NCI-H128 (cell line): ENCODE data around the gene THAP2.
A peak's percentile ranks its signal among the peaks of the same experiment; 100 is the strongest.

Experiments
- DNase-seq: peaks from one replicate; lab custom pipeline; 2025; ENCODE audit not compliant: unreplicated experiment; lab: John Stamatoyannopoulos, UW

THAP2 gene

DNA sequence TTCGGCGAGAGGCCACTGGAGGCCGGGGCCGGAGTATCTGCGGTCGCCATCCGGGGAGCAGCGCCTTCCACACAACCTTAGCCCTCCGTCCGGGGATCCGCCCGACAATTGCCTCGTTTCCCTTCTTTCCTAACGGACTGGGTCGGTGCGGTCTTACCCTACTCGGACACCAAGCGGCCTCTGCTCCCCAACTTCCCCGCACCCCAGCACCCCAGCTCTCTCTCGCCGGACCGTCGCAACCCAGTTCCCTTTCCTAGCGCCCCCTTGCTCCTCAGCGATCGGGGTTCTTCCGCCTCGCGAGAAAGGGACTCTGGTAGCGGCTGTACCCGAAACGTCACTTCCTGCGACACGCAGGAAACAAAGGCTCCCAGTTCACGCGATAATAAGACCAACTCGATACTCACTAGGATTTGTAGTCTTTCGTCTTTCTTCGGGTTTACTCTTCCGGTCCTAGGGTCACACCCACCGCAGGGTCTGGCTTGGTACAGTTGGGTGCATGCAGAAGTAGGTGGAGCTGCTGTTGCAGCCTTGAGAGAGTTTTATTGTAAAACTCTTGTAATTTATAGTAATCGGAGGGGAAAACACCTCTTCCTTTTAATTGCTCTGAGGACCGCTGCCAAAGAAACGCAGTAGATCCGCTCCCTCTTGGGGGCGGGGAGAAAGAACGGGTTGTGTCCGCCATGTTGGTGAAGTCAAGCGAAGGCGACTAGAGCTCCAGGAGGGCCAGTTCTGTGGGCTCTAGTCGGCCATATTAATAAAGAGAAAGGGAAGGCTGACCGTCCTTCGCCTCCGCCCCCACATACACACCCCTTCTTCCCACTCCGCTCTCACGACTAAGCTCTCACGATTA lies at the start of gene THAP2, which contains the start of gene ZFC3H1:
TSS of gene THAP2 (plus strand) at position 741 of the 850 bp plus-strand sequence. CDS start 209 bp downstream, outside the sequence.
TSS of gene ZFC3H1 (minus strand) at position 288 of the 850 bp plus-strand sequence. CDS start at position 50, 238 bp downstream.
- DNase-seq: peak; percentile 96

DNA sequence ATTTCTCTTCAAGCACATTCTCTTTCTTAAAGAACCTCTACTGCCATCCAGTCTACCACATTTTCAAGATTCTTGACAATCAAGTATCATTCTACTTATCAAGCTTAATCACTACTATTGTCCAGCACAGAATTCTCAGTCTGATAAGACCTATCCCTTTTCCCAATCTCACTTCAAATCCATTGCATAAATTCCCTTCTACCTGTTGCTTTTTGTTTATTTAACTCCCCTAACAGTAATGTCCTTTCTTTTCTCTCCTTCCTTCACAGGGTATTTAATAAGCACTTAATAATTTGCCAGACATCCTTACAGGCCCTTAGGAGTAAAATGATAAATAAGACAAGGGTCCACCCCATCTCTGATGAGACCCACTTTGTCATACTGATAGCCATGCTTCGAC lies 42.2 kb upstream of the THAP2 start:
- DNase-seq: no peak

- no peak for DNase-seq
Measured at GRCh38 chr12:71625476-71625875, 38.6 kb upstream of the THAP2 start.

DNA sequence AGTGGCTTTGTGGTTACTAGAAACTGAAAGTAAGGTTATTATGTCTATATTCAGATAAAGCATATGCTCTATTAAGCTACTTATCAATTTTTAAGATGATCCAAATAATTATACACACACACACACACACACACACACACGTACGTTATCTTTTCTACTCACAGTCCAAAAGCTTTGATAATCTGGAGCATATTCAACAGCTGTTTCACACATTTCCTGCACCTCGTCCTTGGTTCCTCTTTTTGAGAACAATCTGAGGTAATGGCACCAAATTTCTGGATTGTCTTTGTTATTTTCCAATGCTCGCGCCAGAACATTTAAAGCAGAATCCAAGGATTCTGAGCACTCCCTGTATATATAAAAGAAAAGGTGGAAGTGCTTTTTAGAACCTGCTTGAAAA lies 38.0 kb upstream of the THAP2 start:
- no peak for DNase-seq

- DNase-seq: no peak
Measured at GRCh38 chr12:71626768-71627167, 37.3 kb upstream of the THAP2 start.

DNA sequence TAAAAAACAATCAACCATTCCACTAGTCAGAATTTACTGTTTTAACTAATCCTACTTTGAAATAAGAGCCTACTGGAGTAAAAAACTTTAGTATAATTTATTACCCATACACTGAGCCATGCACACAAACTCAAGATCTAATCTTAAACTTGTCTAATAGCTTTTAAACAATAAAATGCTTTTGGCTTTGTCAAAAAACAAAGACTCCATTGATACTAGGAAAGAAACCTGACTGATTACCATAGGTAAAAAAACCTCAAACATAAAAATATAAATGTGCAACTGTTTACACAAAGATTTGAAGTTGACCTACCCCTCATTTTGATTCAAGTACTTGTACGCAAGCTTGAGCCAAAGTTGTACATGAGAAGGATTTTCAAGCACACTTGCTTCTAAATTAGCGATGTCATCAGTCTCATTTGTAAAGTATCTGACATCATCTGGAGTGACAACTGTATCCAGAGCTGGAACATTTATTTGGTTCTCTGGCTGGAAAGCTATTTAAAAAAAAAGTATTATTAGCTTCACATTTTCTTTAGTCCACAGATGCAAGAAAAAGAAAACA lies 36.6 kb upstream of the THAP2 start:
- no peak for DNase-seq

- peak; percentile 53 for DNase-seq
Measured at GRCh38 chr12:71636704-71637115, 27.4 kb upstream of the THAP2 start.

DNA sequence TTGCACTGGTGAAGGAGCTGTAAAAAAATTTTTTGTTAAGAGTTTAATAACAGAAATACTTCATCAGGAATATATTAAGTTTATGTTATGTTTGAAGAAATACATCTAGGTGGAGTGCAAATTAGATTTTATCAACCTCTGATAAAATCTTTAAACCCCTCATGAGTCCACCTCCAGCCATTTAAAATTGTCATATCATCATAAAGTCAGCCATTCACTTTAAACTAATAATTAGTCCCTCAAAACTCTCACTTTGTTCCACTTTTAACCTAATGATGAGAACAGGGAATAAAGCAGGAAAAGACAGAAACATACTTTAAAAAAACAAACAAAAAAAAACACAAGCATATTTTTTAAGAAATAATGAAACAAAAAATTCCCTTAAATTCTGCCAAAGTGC lies 25.6 kb upstream of the THAP2 start:
- DNase-seq: no peak

GRCh38 chr12:71639341-71639760 lies 24.8 kb upstream of the THAP2 start:
- no peak for DNase-seq

DNA sequence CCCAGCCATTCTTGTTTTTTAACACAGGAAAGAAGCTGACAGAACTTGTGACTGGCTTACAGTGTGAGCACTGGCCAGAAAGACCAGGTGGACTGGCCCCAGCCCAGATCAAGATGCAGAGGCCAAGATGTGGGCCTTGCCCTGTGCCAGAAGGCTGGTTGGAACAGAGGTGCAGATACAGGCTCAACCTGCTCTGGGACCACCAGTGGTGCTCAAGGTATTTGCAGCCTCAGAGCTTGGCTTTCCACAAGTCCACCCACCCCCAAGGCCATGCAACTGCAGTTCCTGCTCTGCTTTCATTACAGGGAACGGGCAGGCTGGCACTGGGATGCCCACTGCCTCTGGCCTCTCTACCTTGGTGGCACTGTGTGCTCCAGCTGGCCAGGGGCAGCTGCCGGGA lies 23.8 kb upstream of the THAP2 start:
- DNase-seq: no peak

GRCh38 chr12:71641390-71641789 lies 22.7 kb upstream of the THAP2 start:
- no peak for DNase-seq

DNA sequence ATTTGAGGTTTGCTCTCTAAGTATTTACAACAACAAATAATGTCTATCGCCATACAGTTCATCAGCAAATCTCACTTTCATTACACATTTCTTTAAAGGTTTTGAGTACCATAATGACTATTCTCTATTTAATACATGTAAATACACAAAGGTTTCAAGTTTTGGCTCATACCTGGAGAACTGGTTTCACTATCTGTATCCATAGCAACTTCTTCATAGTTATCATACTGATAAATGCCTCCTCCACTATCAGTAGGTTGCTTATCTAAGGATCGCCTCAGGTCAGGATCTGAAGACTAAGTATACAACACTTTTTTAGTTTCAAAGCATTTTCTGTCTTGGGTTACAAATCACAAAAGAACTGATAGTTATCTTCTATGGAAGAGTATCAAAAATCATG lies 21.8 kb upstream of the THAP2 start:
- DNase-seq: no peak

GRCh38 chr12:71645268-71645667 lies 18.8 kb upstream of the THAP2 start:
- no peak for DNase-seq

GRCh38 chr12:71646512-71646911 lies 17.6 kb upstream of the THAP2 start:
- DNase-seq: no peak

DNA sequence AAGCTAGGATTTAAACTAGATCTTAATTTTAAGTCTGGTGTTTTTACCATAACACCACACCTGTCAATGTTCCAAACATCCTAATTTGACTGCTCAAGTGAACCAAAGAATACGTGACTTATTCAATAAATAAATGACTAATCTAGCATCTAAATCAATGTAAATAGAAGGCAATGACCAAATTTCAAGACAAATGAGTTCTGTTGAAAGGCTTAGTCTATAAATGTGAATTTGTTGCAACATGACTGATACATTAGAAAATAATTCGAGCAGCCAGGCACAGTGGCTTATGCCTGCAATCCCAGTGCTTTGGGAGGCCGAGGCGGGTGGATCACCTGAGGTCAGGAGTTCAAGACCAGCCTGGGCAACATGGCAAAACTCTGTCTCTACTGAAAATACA lies 15.6 kb upstream of the THAP2 start:
- no peak for DNase-seq

- DNase-seq: no peak
Measured at GRCh38 chr12:71649401-71649800, 14.7 kb upstream of the THAP2 start.

- DNase-seq: no peak
Measured at GRCh38 chr12:71652656-71653055, 11.4 kb upstream of the THAP2 start.

- no peak for DNase-seq
Measured at GRCh38 chr12:71653137-71653536, 11.0 kb upstream of the THAP2 start.

DNA sequence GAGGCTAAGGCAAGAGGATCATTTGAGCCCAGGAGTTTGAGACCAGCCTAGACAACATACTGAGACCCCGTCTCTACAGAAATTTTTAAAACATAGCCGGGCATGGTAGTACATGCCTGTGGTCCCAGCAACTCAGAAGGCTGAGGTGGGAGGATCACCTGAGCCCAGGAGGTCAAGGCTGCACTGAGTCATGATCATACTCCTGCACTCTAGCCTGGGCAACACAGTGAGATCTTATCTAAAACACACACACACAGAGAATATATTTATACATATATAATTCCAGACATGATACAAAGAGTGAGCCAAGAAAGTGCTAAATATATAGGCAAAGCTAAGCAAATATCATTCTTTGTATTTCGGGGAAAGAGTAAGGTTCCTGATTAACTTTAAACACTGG lies 9.9 kb upstream of the THAP2 start:
- DNase-seq: no peak

GRCh38 chr12:71655495-71655894 lies 8.6 kb upstream of the THAP2 start:
- no peak for DNase-seq

DNA sequence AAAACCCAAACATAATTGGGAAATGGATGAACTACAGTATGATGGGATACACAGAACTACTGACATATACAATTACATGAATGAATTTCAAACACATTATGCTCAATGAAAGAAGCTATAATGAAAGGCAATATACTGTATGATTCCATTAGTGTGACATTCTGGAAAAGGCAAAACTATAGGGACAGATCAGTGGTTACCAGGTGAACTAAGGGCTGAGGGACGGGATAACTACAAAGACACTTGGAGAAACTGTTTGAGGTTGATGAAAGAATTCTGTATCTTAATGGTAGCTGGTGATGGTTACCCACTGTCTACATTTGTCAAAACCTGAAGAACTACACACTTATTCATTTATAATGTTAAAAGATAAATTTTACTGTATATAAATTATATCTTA lies 8.2 kb upstream of the THAP2 start:
- no peak for DNase-seq

- DNase-seq: no peak
Measured at GRCh38 chr12:71656740-71657139, 7.4 kb upstream of the THAP2 start.
